ENCODE measurements around the gene CGNL1.
A peak's percentile ranks its signal among the peaks of the same experiment; 100 is the strongest.

The CGNL1 gene

GRCh38 chr15:57403566-57404325 lies 27.4 kb downstream of the CGNL1 start:
- TF ChIP-seq CTCF (conservative IDR thresholded peaks at IDR 0.05) = no peak
- no peak overlapping the region for H3K27ac ChIP-seq

DNA sequence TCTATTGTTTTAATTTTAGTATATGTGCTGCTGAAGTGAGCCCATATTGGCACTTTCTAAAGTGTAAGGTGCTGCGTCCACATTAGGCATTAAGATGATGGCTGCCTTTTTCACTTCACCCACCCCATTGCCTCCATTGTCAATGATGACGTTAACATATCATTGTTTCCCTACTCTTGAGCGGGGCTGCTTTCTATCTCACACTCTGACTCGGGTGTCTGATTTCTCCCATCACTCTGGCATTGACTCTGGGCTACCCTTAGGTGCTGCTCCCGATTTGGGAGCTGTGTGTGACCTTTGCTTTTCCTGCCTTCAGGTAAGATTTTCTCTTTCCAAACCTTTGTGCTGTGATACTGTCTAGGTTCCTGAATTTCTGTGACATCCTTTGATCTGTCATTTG lies 28.8 kb downstream of the CGNL1 start:
- H3K27ac ChIP-seq = no peak overlapping the region
- no peak for TF ChIP-seq CTCF (conservative IDR thresholded peaks at IDR 0.05)

- TF ChIP-seq CTCF (conservative IDR thresholded peaks at IDR 0.05) = no peak
- no peak overlapping the region for H3K27ac ChIP-seq
These were observed 29.9 kb downstream of the CGNL1 start for GRCh38 chr15:57406062-57406772.

DNA sequence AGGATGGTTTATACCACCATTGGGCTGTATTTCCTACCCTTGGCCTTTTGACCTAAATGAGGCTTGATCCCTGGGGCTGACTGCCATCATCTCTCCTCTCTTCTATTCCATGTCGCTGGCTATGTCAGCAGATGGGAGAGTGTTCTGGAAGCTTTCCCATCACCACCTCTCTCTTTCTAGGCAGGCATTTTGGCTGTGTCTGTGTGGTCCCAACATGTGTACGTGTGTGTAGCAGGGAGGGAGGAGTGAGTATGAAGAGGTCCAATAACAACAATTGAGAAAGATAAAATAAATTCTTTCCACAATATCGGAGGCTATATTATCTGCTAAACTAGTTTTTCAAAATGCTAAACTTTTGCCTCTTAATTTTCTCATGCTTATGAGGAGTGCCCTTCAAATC lies 34.1 kb downstream of the CGNL1 start:
- H3K27ac ChIP-seq = no peak overlapping the region
- TF ChIP-seq CTCF (conservative IDR thresholded peaks at IDR 0.05) = no peak

DNA sequence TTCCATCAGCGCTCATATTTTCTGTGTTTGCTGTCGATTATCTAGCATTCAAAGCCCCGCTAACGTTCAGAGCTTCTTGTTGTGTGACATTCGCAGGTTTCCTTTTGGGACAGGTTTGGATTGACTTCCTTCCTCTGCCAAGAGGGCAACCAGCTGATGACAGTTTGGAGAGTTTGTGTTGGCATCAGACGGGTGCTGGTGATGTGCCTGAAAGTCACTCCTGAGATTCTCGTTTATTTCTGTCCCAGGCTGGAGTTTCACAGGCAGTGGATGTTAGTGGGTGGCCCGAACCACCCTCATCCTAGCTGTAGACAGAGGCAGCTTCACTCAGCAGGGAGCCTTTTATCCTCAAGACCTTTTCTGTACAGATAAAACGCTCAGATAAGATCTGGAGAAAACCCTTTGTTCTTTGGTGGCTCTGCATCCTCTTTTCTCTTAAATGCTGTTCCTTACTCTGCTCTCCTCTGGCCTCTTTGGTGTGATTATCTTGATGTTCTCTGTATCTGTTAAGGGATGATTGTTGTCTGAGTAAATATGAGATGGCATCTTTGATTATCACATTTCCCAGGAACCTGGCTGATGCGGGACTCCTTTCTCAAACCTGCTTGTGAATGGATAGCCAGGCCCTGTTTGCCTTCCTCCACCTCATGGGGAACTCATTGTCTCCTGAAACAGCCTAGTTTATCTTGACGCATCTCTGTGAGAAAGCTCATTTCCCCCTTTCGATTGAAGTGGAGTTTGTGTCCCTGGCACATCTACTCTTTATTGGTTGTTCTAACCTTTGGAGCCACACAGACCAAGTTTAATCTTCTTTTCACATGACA lies 35.9 kb downstream of the CGNL1 start:
- no peak for TF ChIP-seq CTCF (conservative IDR thresholded peaks at IDR 0.05)
- H3K27ac ChIP-seq = peak overlapping the region; percentile 76

GRCh38 chr15:57415602-57416001 lies 39.3 kb downstream of the CGNL1 start:
- no peak overlapping the region for H3K27ac ChIP-seq
- no peak for TF ChIP-seq CTCF (conservative IDR thresholded peaks at IDR 0.05)

- no peak for TF ChIP-seq CTCF (conservative IDR thresholded peaks at IDR 0.05)
- H3K27ac ChIP-seq = no peak overlapping the region
These were observed 42.3 kb downstream of the CGNL1 start for GRCh38 chr15:57418635-57419034.
